ENCODE measurements around the gene LRRC41.
"Not testable (repeated sequence)": the region's sequence is repeated elsewhere in the genome, so short reads cannot be mapped to it uniquely, and the experiment has no call there.

LRRC41 gene

DNA sequence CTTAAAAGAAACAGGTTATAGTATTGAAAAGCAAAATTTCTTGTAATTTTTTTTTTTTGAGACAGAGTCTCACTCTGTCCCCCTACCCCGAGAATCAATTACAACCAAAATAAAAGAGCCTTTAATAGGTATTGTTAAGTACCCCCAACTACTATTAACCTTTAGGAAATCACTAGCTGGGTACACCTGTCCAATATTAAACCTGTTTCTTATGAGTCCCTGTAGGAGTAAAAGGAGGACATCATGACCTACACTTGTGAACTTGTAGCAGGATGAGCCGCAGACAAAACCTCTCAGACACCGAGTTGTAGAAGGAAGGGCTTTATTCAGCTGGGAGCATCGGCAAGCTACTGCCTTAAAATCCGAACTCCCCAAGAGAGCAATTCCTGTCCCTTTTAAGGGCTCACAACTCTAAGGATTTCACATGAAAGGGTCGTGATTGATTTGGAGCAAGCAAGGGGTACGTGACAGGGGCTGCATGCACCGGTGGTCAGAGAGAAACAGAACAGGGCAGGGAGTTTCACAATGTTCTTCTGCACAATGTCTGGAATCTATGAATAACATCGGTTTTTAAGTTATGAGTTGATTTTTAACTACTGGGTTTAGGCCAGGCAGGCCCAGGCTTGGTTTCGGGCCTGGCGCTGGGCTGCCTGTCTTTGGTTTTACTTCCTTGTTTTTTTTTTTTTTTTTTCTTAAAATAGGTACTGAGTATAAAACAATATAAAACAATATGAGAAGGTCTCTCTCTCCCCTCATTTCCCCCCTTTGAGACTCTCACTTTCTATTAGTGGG is 22.1 kb upstream of the LRRC41 start:
- DNase-seq: not testable (repeated sequence)

DNA sequence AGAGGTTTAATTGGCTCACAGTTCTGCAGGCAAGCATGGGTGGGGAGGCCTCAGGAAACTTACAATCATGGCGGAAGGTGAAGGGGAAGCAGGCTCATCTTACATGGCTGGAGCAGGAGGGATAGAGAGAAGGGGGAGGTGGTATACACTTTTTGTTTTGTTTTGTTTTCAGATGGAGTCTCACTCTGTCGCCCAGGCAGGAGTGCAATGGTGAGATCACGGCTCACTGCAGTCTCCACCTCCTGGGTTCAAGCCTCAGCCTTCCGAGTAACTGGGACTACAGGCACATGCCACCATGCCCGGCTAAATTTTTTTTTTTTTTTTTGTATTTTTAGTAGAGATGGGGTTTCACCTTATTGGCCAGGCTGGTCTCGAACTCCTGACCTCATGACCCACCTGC is 18.8 kb upstream of the LRRC41 start:
- not testable (repeated sequence) for DNase-seq

DNA sequence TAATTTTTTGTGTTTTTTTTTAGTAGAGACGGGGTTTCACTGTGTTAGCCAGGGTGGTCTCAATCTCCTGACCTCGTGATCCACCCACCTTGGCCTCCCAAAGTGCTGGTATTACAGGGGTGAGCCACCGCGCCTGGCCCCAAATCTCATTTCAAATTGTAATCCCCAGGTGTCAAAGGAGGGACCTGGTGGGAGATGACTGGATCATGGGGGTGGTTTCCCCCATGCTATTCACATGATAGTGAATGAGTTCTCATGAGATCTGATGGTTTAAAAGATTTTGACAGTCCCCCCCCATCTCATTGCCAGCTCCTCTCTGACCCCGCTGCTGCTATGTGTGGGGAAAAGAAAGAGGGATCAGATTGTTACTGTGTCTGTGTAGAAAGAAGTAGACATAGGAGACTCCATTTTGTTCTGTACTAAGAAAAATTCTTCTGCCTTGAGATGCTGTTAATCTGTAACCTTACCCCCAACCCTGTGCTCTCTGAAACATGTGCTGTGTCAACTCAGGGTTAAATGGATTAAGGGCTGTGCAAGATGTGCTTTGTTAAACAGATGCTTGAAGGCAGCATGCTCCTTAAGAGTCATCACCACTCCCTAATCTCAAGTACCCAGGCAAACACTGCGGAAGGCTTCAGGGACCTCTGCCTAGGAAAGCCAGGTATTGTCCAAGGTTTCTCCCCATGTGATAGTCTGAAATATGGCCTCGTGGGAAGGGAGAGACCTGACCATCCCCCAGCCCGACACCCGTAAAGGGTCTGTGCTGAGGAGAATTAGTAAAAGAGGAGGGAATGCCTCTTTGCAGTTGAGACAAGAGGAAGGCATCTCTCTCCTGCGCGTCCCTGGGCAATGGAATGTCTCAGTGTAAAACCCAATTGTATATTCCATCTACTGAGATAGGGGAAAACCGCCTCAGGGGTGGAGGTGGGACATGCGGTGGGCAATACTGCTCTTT is 16.8 kb upstream of the LRRC41 start:
- DNase-seq: not testable (repeated sequence)

DNA sequence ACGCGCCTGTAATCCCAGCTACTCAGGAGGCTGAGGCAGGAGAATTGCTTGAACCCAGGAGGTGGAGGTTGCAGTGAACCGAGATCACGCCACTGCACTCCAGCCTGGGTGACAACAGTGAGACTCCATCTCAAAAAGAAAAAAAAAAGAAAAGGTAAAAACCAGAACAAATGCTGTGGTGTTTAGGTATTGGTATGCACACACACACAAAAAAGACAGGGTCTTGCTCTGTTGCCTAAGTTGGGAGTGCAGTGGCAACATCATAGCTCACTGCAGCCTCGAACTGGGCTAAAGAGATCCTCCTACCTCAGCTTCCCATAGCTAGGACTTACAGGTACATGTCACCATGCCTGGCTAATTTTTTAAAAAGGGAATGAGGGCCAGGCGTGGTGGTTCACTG is 15.9 kb upstream of the LRRC41 start:
- not testable (repeated sequence) for DNase-seq

DNA sequence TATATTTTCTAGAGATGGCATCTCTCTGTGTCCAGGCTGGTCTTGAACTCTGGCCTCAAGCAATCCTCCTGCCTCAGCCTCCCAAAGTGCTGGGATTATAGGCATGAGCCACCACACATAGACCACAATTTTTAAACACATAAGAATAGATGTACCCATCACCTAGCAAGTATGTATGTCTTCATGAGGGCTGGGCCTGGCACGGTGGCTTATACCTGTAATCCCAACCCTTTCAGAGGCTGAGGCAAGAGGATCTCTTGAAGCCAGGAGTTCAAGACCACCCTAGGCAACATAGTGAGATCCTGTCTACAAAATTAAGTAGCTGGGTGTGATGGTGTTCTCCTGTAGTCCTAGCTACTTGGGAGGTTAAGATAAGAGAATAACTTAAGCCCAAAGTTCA is 13.9 kb upstream of the LRRC41 start:
- no peak for DNase-seq

DNA sequence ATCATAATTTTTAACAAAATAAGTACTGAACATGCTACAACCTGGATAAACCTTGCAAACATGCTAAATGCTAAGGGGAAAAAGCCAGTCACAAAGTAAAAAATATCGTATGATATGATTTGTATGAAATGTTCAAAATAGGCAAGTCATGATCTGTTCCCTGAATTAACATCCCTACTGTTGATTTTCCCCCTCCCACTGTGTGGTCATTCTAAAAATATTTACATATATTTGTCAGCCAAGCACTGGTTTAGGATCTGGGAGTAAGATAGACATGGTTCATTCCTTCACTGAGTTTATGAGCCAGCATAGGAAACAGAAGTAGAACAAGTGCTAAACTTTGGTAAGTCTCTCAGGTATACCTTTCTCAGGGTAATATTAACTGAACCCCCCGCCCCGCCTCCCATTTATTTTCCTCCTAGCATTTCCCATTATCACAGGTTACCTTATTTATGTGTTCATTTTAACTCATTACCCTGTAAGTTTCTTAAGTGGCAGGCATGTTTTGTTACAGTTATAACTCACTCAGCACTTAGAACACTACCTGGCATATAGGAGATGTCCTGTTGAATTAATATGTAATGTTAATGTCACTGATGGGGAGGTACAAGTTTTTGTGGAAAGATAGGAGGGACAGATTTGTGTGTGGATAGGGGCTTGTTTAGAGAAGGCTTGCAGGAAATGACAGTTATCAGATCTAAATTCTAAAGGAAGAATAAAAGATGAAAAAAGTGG is 12.4 kb upstream of the LRRC41 start:
- no peak for DNase-seq

DNA sequence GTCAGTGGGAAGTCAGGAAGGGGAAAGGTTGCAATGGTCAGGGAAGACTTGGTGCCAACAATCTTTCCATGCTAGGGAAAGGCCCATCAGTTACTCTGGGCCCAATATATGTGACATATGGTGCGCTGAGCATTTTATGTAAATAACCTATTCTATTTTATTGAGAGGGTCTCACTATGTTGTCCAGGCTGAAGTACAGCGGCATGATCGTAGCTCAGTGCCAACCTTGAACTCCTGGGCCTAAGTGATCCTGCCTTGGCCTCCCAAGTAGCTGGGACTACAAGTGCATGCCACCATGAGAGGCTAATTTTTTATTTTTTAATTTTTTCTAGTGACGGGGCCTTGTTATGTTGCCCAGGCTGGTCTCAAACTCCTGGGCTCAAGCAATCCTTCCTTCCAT is 6.9 kb upstream of the LRRC41 start:
- no peak for DNase-seq

DNA sequence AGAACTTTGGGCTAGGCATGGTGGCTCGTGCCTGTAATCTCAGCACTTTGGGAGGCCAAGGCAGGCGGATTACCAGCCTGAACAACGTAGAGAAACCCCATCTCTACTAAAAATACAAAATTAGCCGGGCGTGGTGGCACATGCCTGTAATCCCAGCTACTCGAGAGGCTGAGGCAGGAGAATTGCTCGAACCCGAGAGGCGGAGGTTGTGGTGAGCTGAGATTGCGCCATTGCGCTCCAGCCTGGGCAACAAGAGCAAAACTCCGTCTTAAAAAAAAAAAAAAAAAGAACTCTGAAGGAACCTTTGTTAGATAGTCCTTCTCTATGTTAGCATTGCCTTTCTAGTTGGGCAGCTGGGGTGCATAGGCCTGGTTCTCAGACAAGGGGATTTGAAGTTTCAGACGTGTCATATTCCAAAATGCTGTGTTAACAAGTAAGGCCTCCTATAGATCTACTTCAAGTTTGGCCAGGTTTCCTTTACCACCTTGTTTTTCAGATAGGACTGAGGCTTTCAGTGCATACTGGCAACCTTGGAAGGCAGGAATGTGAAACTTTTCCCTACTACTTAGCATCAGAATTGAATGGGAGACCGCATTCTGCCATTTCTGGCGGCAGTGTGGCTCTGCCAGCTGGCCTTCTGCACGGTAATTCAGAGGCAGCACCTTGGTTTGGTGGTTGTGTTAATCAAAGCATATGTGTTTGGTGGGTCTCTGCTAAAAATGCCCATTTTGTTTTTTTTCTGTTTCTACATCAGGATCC is 6.2 kb upstream of the LRRC41 start:
- DNase-seq: no peak

DNA sequence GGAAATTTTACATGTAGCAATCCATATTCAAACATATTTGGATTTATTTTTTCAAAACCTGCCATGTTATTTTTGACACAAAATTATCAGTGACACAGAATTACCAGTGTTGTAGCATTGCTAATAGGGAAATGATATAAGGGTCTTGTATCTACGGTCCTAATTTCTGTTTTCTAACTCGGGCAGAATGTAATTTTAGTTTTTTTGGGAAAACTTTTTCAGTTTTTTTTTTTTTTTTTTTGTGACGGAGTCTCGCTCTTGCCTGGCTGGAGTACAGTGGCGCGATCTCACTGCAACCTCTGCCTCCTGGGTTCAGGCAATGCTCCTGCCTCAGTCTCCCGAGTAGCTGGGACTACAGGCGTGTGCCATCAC is 2.7 kb upstream of the LRRC41 start:
- no peak for DNase-seq

DNA sequence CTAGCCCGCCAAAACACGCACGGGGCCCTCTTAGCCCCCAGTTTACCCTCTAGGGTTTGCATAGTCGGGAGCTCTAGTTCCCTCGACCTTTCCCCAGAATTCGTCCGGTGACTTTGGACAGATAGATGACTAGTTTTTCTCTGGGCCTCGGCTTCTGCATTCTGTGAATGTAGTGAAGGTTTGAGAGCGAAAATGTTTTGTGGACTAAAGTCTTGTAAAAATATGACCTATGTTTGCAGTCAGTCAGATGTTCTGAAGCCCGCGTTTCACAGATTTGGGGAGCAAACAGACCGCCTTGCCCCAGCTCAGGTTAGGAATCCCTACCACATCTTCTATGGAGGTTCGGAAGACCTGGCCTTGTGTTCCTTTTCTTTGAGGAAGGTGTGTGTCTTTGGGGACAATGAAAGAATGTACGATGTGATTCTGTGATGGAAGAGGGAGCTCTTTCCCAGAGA is 483 bp upstream of the LRRC41 start:
- no peak for DNase-seq

DNA sequence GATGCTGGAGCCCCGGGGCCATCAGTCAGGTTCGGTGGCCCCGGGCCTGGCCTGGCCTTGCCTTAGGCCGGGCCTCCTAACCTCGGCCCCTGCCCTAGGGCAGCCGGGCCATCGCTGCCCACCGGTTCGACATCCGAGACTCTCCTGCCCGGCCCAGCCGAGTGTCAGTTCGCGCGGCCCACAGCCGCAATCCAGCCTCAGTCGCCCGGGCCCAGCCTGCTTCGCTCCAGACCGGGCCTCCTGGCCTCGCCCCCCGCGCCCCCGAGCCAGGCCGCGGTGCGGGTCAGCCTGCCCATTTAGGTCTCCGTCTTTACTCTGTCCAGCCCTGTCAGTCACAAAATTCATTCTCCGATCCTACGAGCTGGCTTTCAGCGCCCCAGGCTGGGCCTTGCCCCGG is 777 bp downstream of the LRRC41 start:
- DNase-seq: no peak

DNA sequence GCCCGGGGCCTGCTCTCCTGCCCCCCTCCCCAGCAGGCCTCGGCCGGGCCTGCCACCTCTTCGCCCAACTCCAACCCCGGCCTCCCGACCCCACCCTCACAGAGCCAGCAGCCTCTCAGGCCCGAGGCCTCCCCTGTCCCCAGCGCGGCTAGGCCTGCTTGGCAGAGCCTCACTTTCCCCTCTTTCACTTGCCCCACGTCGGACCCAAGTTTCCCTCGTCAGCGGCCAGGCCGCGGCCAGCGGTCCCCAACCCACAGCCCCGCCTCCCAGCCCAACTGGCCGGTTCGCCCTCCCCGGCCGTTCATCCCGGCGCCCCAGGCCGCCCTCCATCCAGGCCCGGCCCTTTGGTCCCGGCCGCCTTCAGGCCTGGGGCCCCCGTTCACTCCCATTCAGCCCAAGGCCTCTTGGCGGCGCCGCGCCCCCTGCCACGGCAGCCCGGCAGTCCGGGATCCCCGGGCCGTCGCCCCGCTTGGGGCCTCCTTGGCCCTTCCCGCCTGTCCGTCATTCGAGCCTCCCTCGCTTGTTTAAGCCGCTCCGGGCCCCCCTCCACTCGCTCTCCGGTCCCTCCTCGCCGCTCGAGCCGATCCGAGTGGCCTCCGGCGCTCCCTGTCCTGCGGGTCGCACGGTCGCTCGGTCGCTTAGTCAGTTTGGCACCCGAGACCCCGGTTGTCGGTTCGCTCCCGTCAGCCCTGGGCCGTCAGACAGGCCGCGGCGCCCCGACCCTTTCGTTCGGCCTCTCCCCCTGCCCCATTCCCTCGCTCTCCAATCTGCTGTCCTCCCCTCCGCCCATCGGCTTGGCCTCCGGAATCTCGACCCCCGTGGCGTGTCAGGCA is 1.4 kb downstream of the LRRC41 start:
- DNase-seq: no peak

DNA sequence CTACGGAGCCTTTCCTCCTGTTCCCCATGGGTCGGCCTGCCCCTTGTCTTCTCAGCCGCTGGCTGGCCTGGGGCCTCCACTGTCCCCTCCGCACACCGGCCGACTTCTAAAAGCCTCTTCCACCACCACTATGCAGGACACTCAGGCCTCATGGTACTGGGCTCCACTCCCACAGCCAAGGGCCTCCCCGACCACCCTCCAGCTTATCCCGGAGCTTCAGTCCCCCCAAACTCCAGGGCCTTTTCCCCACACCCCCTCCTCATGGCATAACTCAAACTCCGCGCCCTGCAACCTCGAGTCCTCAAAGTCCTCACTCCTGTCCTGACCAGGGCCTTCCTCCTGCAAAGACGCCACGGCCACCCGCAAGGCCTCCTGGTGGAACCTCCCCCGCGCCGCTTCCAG is 2.0 kb downstream of the LRRC41 start:
- DNase-seq: no peak

DNA sequence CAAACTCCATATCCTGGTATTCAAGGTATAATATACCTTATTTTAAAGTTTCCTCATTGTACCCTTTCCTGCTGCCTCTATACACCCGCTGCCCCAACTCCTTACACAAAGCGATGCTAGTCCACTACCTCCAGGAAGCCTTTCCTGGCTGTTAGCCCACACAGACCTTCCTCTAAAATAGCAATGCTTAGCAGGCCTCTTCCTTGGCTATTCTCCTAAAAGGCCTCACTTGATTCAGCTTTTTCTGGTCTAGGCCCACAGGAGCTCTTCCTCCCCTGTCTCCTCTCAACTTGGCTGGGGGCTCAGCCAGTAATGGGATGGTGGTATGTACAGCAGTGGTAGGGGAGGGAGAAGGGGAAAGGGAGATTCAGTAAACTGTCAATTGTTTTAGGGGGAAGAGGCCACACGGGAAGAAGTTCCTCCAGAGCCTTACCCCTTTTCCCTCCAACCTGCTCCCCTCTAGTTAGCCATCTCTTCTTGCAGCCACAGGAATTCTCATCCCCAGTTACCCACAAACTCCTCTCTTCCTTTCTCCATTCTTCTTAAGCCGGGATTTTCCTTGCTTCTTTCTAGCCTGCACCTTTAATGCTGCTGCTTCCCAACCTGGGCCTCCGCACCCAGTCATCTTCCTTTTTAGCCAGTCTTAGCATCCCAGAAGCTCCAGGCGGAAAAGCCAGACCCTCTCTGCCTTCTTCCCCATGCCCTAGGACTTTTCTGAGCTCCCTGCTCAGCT is 2.6 kb downstream of the LRRC41 start:
- DNase-seq: no peak

DNA sequence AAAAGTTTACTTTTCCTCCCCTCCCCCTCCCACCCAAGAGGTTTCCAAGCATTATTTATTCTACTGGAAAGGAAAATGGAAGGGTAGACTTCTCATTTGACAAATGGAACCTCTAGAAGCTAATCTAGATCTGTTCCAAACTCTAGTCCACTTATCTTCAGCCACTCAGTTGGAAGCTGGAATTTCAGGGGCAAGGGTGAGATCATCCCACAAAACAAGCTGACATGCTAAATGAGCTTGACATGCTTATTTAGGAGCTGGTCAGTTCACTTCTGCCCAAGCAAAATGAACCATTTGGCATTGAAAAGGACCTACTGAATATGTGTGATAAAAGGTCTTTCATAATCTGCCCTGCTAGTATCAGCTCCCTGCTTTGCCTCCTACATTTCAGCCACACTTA is 5.0 kb downstream of the LRRC41 start:
- no peak for DNase-seq

DNA sequence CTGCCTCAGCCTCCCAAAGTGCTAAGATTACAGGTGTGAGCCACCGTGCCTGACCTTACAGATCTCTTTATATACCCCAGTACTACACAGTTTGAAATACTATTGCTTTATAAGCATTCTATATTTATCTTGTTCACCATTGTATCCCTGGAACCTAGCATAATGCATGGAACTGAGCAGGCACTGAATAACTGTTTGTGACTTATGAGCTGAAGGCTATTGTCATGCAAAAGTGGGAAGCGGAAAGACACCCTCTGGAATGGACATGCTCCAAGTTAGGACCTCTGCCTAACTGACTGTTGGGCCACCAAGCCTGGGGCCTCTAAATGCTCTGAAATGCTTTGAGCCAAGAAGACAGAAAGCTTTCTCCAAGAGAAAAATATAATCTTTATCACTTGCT is 8.1 kb downstream of the LRRC41 start:
- no peak for DNase-seq

DNA sequence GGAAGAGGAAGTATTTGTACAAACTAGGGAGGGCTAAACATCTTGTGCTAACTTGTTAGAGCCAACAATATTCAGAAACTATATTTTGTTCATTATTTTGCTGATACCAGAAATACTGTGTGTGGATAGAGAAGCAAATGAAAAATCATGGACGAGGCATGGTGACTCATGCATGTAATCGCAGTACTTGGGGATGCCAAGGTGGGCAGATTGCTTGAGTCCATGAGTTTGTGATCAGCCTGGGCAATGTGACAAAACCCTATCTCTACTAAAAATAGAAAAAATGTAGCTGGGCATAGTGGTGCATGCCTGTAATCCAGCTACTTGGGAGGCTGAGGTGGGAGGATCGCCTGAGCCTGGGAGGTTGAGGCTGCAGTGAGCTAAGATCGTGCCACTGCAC is 13.4 kb downstream of the LRRC41 start:
- DNase-seq: peak; percentile 12

DNA sequence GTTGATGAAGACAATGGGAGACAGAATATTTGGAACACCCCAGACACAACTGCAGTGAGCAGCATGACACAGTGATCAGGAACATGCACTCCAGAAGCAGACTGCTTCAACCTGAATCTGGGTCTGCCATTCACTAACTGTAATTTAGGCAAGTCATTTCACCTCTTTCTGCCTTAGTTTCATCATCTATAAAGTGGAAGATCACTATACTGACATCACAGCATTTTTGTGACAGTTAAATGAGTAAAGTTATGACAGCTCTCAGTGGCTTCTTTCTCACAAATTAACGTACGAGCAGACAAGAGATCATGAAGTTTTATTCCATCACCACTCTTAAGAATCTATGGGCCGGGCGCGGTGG is 14.3 kb downstream of the LRRC41 start:
- no peak for DNase-seq

DNA sequence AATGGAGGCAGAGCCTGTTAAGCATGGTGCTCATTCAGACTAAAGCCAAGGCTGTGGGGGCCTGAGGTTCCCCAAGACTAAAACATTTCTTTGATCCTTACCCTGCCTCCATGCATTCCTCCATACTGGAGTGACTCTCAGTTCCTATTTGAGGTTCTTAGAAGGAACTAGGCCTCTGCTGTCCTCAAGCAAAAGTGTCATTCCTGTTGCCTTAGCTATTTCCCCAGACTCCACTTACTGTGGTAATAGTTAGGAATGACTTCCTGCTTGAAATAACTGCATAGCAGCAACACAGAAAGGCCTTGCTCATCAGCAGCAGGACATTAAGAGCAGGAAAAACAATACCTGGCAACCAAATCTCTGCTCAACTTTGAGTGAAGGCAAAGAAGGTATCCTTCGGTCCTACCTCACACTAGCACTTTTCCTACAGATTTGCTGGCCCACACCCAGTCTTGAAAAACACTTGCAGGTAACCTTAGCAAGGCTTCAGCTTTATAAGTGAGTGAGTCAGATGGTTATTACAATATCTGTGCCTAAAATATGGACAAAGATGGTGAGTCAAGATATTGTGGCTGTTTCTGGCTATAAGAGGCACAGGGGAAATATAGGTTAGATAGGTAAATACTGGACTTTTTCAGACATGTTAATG is 14.8 kb downstream of the LRRC41 start:
- no peak for DNase-seq

DNA sequence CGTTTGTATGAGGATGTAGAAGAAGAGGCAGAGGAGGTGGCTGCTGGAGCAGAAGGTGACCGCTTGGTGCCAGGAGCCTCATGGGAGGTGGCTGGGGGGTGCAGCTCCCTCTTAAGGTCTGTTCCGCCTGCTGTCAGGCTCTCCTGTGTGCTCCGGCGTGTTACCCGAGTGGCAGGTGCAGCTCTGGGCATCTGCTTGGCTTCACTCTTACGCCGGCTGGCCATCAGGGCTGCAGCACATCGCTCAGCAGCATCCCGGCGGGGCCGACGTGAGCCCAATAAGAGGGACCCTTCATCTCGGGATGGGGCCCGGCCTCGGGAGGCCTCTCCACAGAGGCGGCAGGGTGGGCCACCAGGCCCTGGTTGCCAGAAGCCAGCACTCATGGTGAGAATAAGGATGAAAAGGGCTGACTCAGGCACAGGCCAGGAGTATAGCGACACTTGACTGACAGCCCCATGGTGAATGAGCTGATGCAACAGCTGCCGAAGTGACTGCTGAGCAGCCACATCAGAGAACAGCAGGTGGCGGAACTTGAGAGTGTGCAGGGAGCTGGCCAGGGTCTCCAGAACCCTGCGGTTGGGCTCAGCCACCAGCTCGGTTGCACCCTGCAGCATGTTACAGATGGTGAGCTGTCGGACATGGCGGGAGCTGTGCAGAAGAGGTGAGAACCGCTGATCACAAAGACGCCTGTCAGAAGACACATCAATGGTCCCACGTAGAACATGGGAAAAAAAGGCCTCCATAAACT is 17.5 kb downstream of the LRRC41 start:
- peak; percentile 91 for DNase-seq
